Chondrocyte (in vitro differentiated cells): ENCODE measurements around the gene CHRM2. TPM values are rescaled to one million over a fixed set of nuclear protein-coding genes. Genes with fewer than 3 reads are reported as not detected.
"Not testable (repeated sequence)": the region's sequence is repeated elsewhere in the genome, so short reads cannot be mapped to it uniquely, and the experiment has no call there.

Source experiments
- DNase-seq: peaks from one replicate; pipeline ENCODE4 v3.0.0; 2021; ENCODE audit warnings: mixed read lengths, low spot score
- H3K27ac Mint-ChIP-seq: one replicate; pipeline ENCODE4 v1.8.0; 2021; ENCODE audit warnings: mild to moderate bottlenecking, moderate library complexity, mixed read lengths; ENCODE audit not compliant: unreplicated experiment
- H3K27me3 Mint-ChIP-seq: 2 replicates; pipeline ENCODE4 v1.8.0; 2021; ENCODE audit warnings: low read depth, mixed read lengths
- H3K36me3 Mint-ChIP-seq: 2 replicates; pipeline ENCODE4 v1.8.0; 2021; ENCODE audit warnings: low read depth, mixed read lengths
- H3K4me1 Mint-ChIP-seq: 2 replicates; pipeline ENCODE4 v1.8.0; 2021; ENCODE audit warnings: low read depth, mild to moderate bottlenecking, mixed read lengths
- H3K4me3 Mint-ChIP-seq: one replicate; pipeline ENCODE4 v1.8.0; 2021; ENCODE audit warnings: mild to moderate bottlenecking, moderate library complexity, mixed read lengths; ENCODE audit not compliant: unreplicated experiment
- H3K9me3 Mint-ChIP-seq: 2 replicates; pipeline ENCODE4 v1.8.0; 2021; ENCODE audit warnings: low read depth, mixed read lengths
- CTCF ChIP-seq: fragments of 200-600 bp; sonication (generic); IDR thresholded peaks from 2 replicates; pipeline ENCODE4 v1.5.0; 2021; ENCODE audit warnings: antibody characterized with exemption, mild to moderate bottlenecking, moderate library complexity
- long read RNA-seq: library from polyadenylated mRNA; stranded (forward); transcript quantifications from one replicate; pipeline ENCODE4 v2.0.0, GENCODE V29; 2021
- total RNA-seq: library from RNA; stranded (reverse); gene quantifications from 3 replicates; pipeline ENCODE4 v1.2.1, GENCODE V29; 2021

Gene CHRM2
- 0.07 TPM in 1 of 3 replicates, not detected in the others for total RNA-seq
- long read RNA-seq, partial matches to known transcripts, result 0 of 2 reads
- long read RNA-seq, other reads (novel, unspliced or antisense), result 2 of 2 reads

- Mint-ChIP-seq H3K27ac (no peak within 1 kb of the TSS), H3K9me3 (no peaks in the 10 kb centered on the region), H3K36me3 (no peaks in the 10 kb centered on the region), H3K4me3 (peak within 1 kb of the TSS; percentile 74), H3K27me3 (peaks cover 63% of the 10 kb centered on the region), H3K4me1 (peaks cover 27% of the 10 kb centered on the region)
- no peak for TF ChIP-seq CTCF
- peak; percentile 50 for DNase-seq
These were observed at the start of gene CHRM2 for GRCh38 chr7:136868496-136869000. CHRM2 (plus strand) TSS chr7:136868652; CDS start chr7:137014866, 146,214 bp downstream.

- peak overlapping the region; percentile 67 for H3K4me3 Mint-ChIP-seq
- not testable (repeated sequence) for H3K27ac Mint-ChIP-seq, DNase-seq, H3K27me3 Mint-ChIP-seq, H3K9me3 Mint-ChIP-seq, H3K36me3 Mint-ChIP-seq, H3K4me1 Mint-ChIP-seq
These were observed 37.1 kb upstream of the CHRM2 start for GRCh38 chr7:136831398-136831797.

GRCh38 chr7:136845899-136846465 is 22.5 kb upstream of the CHRM2 start:
- no peak for DNase-seq
- TF ChIP-seq CTCF, result no peak
- Mint-ChIP-seq H3K4me1 (no peaks in the 10 kb centered on the region), H3K4me3 (no peak overlapping the region), H3K27me3 (peaks cover 22% of the 10 kb centered on the region), H3K9me3 (peaks cover 7% of the 10 kb centered on the region), H3K27ac (no peak overlapping the region), H3K36me3 (no peaks in the 10 kb centered on the region)

- H3K27ac Mint-ChIP-seq, result no peak overlapping the region
These were observed 20.6 kb upstream of the CHRM2 start for GRCh38 chr7:136847858-136848257.

GRCh38 chr7:136853654-136854053 is 14.8 kb upstream of the CHRM2 start:
- no peaks in the 10 kb centered on the region for H3K36me3 Mint-ChIP-seq
- DNase-seq, result no peak
- no peak overlapping the region for H3K4me3 Mint-ChIP-seq
- H3K9me3 Mint-ChIP-seq, result peaks cover 7% of the 10 kb centered on the region
- H3K4me1 Mint-ChIP-seq, result no peaks in the 10 kb centered on the region
- TF ChIP-seq CTCF, result no peak
- peaks cover 11% of the 10 kb centered on the region for H3K27me3 Mint-ChIP-seq
- H3K27ac Mint-ChIP-seq, result no peak overlapping the region

More at GRCh38 chr7:136847858-136848257, 20.6 kb upstream of the CHRM2 start:
- Mint-ChIP-seq H3K4me1 (no peaks in the 10 kb centered on the region), H3K9me3 (no peaks in the 10 kb centered on the region), H3K36me3 (no peaks in the 10 kb centered on the region), H3K27me3 (peaks cover 23% of the 10 kb centered on the region), H3K4me3 (no peak overlapping the region)
- no peak for DNase-seq
- no peak for TF ChIP-seq CTCF

- TF ChIP-seq CTCF, result no peak
- H3K36me3 Mint-ChIP-seq, result no peaks in the 10 kb centered on the region
- no peak overlapping the region for H3K27ac Mint-ChIP-seq
- peaks cover 14% of the 10 kb centered on the region for H3K27me3 Mint-ChIP-seq
- H3K9me3 Mint-ChIP-seq, result peaks cover 7% of the 10 kb centered on the region
- H3K4me3 Mint-ChIP-seq, result no peak overlapping the region
- DNase-seq, result no peak
- no peaks in the 10 kb centered on the region for H3K4me1 Mint-ChIP-seq
These were observed 10.9 kb upstream of the CHRM2 start for GRCh38 chr7:136857573-136857972.
